Mucosa of descending colon (tissue), 3 donors: ENCODE results near the gene RPRM. TPM values are rescaled to one million over a fixed set of nuclear protein-coding genes. Genes with fewer than 3 reads are reported as not detected.

Experiments used
- ATAC-seq: fragments of 200-7000 bp; cut with Tn5 transposase; one replicate; pipeline ENCODE4 v1.9.1; 2020; ENCODE audit warnings: mild to moderate bottlenecking, moderate library complexity
- DNase-seq, 3 donors: peaks; one replicate each; pipeline ENCODE4 v3.0.0-alpha.2; 2020
- H3K36me3 ChIP-seq: fragments of 200-600 bp; one replicate; pipeline ENCODE4 v1.8.0; 2021; ENCODE audit warnings: low read depth, mild to moderate bottlenecking
- H3K4me1 ChIP-seq: fragments of 200-600 bp; one replicate; pipeline ENCODE4 v1.8.0; 2021; ENCODE audit warnings: low read depth, mild to moderate bottlenecking
- H3K4me3 ChIP-seq: fragments of 200-600 bp; one replicate; pipeline ENCODE4 v1.8.0; 2021; ENCODE audit warnings: mild to moderate bottlenecking
- H3K9me3 ChIP-seq: fragments of 200-600 bp; one replicate; pipeline ENCODE4 v1.8.0; 2021; ENCODE audit warnings: mild to moderate bottlenecking
- intact Hi-C, 2 donors: fragments of 100-400 bp; cut with DNase I in 1 of 2; cut with micrococcal nuclease in 1 of 2; formaldehyde crosslinking; loops; one replicate each; pipeline versions ENCODE4 v1.11.0 to v1.11.1; 2022; cut with DNase I, micrococcal nuclease
- total RNA-seq, 3 donors: library from RNA; stranded (reverse); fragmentation: NEBNext Ultra II Directional in 2 of 3; extraction: Animal tissue kit (Norgen Biotek cat#: 25700) in 2 of 3; gene quantifications; one replicate each; pipeline versions ENCODE4 v1.2.1 to v1.2.4, GENCODE V29; 2021 to 2023
- TF ChIP-seq, protein P1 (sequence below): fragments of 200-600 bp; IDR thresholded peaks from one replicate; pipeline ENCODE4 v1.8.0; 2022; ENCODE audit warnings: antibody characterized with exemption, mild to moderate bottlenecking
- donor health status: DM: no; HTN: no; CAD: no; lungs with moderate emphysema.
- donor health status: DM: no; HTN: no; CAD: no.
- donor health status: DM: no; HTN: yes; CAD: no.

Gene RPRM
- total RNA-seq, 3 donors from 2014 or later: 2.5 to 9.2 TPM; not detected in 1

DNA sequence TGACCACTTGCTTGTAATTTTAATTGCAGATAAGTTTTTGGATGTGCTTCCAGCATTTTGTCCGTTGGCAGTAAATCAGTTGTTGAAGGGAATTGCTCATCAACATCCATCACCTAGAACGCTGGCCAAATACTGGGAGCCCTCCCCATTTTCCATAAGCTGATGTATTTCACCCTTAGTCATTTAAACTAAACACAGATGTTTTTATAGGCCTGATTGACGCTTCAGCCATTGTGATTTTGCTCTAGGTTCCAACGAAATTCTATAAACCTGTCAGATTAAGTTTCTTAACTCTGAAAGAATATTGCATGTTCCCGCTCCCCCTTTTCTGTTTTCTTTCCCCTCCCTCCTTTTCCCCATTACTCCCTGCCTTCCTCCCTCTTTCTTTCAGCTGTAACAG is 1.0 kb upstream of the RPRM start:
- no peak overlapping the region for H3K4me3 ChIP-seq
- DNase-seq (no peak), ATAC-seq (no peak)
- H3K9me3 ChIP-seq: no peaks in the 10 kb centered on the region
- intact Hi-C loops: loop anchor here in 1 of 2 donors (5.0 kb wide), 1 partner anchor 552 kb away; no protein-coding TSS in a partner anchor
- TF ChIP-seq, protein P1, sequence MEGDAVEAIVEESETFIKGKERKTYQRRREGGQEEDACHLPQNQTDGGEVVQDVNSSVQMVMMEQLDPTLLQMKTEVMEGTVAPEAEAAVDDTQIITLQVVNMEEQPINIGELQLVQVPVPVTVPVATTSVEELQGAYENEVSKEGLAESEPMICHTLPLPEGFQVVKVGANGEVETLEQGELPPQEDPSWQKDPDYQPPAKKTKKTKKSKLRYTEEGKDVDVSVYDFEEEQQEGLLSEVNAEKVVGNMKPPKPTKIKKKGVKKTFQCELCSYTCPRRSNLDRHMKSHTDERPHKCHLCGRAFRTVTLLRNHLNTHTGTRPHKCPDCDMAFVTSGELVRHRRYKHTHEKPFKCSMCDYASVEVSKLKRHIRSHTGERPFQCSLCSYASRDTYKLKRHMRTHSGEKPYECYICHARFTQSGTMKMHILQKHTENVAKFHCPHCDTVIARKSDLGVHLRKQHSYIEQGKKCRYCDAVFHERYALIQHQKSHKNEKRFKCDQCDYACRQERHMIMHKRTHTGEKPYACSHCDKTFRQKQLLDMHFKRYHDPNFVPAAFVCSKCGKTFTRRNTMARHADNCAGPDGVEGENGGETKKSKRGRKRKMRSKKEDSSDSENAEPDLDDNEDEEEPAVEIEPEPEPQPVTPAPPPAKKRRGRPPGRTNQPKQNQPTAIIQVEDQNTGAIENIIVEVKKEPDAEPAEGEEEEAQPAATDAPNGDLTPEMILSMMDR: no peak
- H3K36me3 ChIP-seq: no peaks in the 10 kb centered on the region
- peaks cover 20% of the 10 kb centered on the region for H3K4me1 ChIP-seq

DNA sequence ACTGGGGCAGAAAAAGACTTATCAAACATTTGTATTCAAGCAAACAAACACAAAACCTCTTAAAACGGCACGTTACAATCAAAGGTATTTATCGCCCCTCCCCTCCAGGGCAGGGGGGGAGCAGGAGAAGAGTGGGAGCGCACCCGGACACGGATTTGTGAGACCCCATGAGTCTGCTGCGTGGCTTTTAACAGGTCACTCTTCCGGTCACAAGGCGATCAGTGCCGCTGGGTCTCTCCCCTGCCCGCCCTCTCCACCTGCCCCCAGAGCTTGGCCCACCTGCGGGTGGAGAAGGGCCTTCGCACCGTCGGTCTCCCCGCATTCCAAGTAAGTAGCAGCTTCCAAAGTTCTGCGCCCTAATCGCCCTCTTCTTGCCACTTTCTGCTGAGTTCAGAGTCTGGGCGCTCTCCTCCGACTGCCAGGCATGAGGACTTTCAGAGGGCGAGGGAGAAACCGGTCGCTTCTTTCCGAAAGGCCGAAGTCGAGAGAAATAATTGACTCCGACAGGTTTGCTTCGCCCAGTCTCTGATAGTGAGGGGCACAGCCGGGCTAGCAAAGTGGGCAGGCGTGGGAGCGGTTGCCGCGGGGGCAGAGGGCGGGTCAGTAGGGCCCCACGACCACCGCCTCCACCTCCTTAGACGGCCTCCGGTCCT is 800 bp downstream of the RPRM start:
- Histone ChIP-seq H3K36me3 (no peaks in the 10 kb centered on the region), H3K4me1 (peaks cover 20% of the 10 kb centered on the region), H3K4me3 (no peak overlapping the region), H3K9me3 (no peaks in the 10 kb centered on the region)
- ATAC-seq (no peak), DNase-seq (peak in 1 of 3 donors; percentile 4)
- intact Hi-C loops: loop anchor here in 1 of 2 donors (5.0 kb wide), 1 partner anchor 550 kb away; no protein-coding TSS in a partner anchor
- TF ChIP-seq, protein P1: no peak

DNA sequence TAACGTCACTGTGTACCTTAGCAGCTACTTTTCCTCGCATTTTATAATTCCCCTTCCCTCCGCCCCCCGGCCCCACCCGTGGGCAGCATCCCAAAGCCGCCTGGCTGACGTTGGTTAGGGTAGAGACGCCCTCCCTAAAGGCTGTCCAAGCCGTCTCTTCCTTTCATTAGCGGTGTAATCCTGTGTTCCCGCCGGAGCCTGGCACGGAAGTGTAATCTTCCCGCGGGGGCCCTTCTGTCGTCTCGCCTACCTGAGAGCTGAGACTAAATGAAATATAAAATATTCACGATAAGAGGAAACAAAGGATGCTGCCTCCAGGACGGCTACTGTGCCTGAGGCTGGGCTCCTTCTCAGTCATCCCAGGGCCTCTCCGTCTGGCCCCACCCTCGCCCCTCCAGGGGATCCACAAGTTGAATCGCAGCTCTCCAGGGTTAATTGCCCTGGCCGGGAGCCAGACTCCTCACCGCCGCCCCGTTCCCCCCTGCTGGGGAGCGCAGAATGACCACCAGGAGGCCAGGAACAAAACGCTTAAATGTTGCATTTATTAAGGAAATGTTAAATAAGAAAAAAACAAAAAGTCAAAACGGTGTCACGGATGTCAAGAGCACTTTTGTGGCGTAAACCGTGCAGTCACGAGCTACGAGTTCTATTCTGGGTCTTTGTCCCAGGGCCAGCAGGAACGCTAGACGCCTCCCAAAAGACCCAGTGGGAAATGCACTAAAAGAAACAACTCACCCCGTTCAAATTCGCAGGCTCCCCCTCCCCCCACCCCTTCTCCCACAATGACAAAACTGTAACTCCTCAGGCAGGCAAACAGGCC is 1.5 kb downstream of the RPRM start:
- no peak for DNase-seq
- Histone ChIP-seq H3K4me1 (peaks cover 20% of the 10 kb centered on the region), H3K36me3 (no peaks in the 10 kb centered on the region), H3K9me3 (no peaks in the 10 kb centered on the region), H3K4me3 (no peak overlapping the region)
- ATAC-seq: no peak
- intact Hi-C loops: loop anchor here in 1 of 2 donors (5.0 kb wide), 1 partner anchor 550 kb away; no protein-coding TSS in a partner anchor
- TF ChIP-seq, protein P1: no peak

DNA sequence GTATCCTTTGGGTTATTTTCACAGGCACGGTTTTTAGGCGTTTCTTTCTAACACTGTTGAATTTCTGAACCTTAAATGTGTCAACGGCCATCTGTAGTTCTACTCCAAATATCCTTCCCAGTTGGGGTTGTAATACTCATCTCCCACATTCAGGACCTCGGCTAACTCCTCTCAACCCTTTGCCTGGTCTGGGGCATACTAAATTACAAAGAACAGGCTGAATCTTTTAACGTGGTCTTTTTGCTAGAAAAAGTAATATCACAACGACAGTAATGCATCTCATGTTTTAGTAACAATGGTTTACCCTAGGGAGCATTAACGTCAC is 2.1 kb downstream of the RPRM start:
- intact Hi-C loops: loop anchor here in 1 of 2 donors (5.0 kb wide), 1 partner anchor 549 kb away; no protein-coding TSS in a partner anchor
- DNase-seq: no peak

DNA sequence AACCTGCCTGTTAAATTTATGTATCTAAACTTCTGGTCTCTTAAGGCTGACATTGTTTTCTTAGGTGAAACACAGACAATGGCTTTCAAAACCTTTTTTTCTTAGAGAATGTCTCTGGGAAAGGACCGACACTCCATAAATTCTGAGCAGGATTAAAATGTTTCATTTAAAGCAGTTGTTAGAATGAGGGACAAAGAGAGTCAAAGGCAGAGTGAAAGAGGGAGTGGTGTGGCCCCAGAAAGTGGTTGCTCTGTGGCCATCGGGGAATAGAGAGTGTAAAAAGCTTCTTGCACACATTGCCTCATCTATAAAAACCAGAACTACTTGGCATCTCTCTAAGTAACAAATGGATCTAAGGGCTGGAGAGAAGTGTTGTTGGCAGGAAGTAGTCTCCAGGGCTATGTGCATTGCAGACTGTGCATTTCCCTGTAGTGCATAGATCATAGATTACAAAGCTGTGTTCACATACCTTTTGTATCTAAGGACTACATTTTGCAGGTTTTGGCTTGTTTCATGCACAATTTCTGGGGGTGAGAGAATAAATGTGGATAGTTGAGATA is 3.6 kb downstream of the RPRM start:
- Histone ChIP-seq H3K4me1 (peaks cover 20% of the 10 kb centered on the region), H3K36me3 (no peaks in the 10 kb centered on the region), H3K4me3 (no peak overlapping the region), H3K9me3 (no peaks in the 10 kb centered on the region)
- intact Hi-C loops: loop anchor here in 1 of 2 donors (5.0 kb wide), 1 partner anchor 548 kb away; no protein-coding TSS in a partner anchor
- ATAC-seq (no peak), DNase-seq (no peak)
- TF ChIP-seq, protein P1: no peak

More for the DNA sequence above, 2.1 kb downstream of the RPRM start:
- Histone ChIP-seq H3K9me3 (no peaks in the 10 kb centered on the region), H3K4me3 (no peak overlapping the region), H3K36me3 (no peaks in the 10 kb centered on the region), H3K4me1 (peaks cover 20% of the 10 kb centered on the region)
- TF ChIP-seq, protein P1: no peak
- ATAC-seq: no peak
